Common myeloid progenitor, CD34-positive (primary cell): Measurements from ENCODE around the gene AIMP1.

Experiments
- CTCF ChIA-PET: fragments of 350-600 bp; sonication (Branson Sonifier 250); formaldehyde crosslinking; loops from one replicate; lab custom pipeline; 2021; ENCODE audit warnings: antibody characterized with exemption; lab: Charles Lee
- POLR2A ChIA-PET: fragments of 350-600 bp; sonication (Branson Sonifier 250); formaldehyde crosslinking; loops from one replicate; lab custom pipeline; 2021; ENCODE audit warnings: antibody characterized with exemption; lab: Charles Lee
- DNase-seq, 3 donors: peaks; one replicate each; pipeline versions ENCODE4 v3.0.0 to v3.0.0-alpha.2; 2013
- H3K27ac ChIP-seq, 2 experiments: 1 replicate in 1 of 2; 2 replicates in 1 of 2; pipeline ENCODE4 v1.7.0; 2013; ENCODE audit warnings: inconsistent platforms in 2 of 2, low read length in 2 of 2, mild to moderate bottlenecking in 2 of 2, low read depth in 1 of 2, moderate library complexity in 1 of 2; ENCODE audit not compliant: severe bottlenecking in 2 of 2, insufficient read depth in 1 of 2, poor library complexity in 1 of 2
- H3K27me3 ChIP-seq, 5 experiments: replicated peaks in 2 of 5; 1 replicate in 3 of 5; 2 replicates in 2 of 5; pipeline versions ENCODE4 v1.6.1 to v1.7.0; 2013; ENCODE audit warnings: low read length in 4 of 5, mild to moderate bottlenecking in 2 of 5, moderate library complexity in 2 of 5, inconsistent platforms in 1 of 5; ENCODE audit not compliant: insufficient read depth in 5 of 5, control insufficient read depth in 4 of 5
- H3K36me3 ChIP-seq, 4 experiments: 1 replicate in 2 of 4; 2 replicates in 2 of 4; pipeline versions ENCODE4 v1.6.1 to v1.7.0; 2013; ENCODE audit warnings: low read length in 3 of 4, control low read depth in 1 of 4, mild to moderate bottlenecking in 1 of 4; ENCODE audit not compliant: control insufficient read depth in 4 of 4, insufficient read depth in 4 of 4
- H3K4me1 ChIP-seq, 4 experiments: 1 replicate in 3 of 4; 2 replicates in 1 of 4; pipeline versions ENCODE4 v1.6.1 to v1.7.1; 2013; ENCODE audit warnings: low read length in 3 of 4, mild to moderate bottlenecking in 3 of 4, control low read depth in 1 of 4, inconsistent platforms in 1 of 4, moderate library complexity in 1 of 4; ENCODE audit not compliant: control insufficient read depth in 4 of 4, insufficient read depth in 4 of 4; ENCODE audit errors: control extremely low read depth in 1 of 4
- H3K4me3 ChIP-seq, 7 experiments: 1 replicate in 4 of 7; 2 replicates in 3 of 7; pipeline versions ENCODE4 v1.5.1 to v1.7.0; 2013; ENCODE audit warnings: mild to moderate bottlenecking in 7 of 7, low read length in 6 of 7, moderate library complexity in 6 of 7, inconsistent platforms in 2 of 7, low read depth in 2 of 7, control low read depth in 1 of 7; ENCODE audit not compliant: insufficient read depth in 4 of 7, control insufficient read depth in 1 of 7; ENCODE audit errors: extremely low read depth in 1 of 7
- H3K9me3 ChIP-seq, 5 experiments: 1 replicate in 4 of 5; 2 replicates in 1 of 5; pipeline versions ENCODE4 v1.6.1 to v1.7.1; 2013; ENCODE audit warnings: low read length in 4 of 5, mild to moderate bottlenecking in 2 of 5, inconsistent platforms in 1 of 5, low read depth in 1 of 5, moderate library complexity in 1 of 5; ENCODE audit not compliant: control insufficient read depth in 4 of 5, insufficient read depth in 2 of 5; ENCODE audit errors: control extremely low read depth in 1 of 5
- WGBS: methylation state at CpG from one replicate; pipeline ENCODE4 v1.1.5; 2013; ENCODE audit not compliant: insufficient coverage; 5-methylcytosine and 5-hydroxymethylcytosine counted together

Gene AIMP1

GRCh38 chr4:106299977-106300376 is 16.4 kb upstream of the AIMP1 start:
- 89% methylated on average over 3 of the region's 4 CpGs for WGBS
- Histone ChIP-seq H3K4me1 (no peaks in the 10 kb centered on the region), H3K27me3 (no peaks in the 10 kb centered on the region), H3K27ac (no peak overlapping the region), H3K9me3 (peaks cover 0 to 2% (median 0%) of the 10 kb centered on the region in 5 experiments), H3K4me3 (no peak overlapping the region), H3K36me3 (peaks cover 9 to 26% (median 14%) of the 10 kb centered on the region in 4 experiments)
- CTCF ChIA-PET: no interaction called here
- POLR2A ChIA-PET: no interaction called here
- no peak for DNase-seq

GRCh38 chr4:106301393-106302061 is 14.8 kb upstream of the AIMP1 start:
- Histone ChIP-seq H3K4me3 (no peak overlapping the region), H3K9me3 (peaks cover 0 to 2% (median 0%) of the 10 kb centered on the region in 5 experiments), H3K4me1 (no peaks in the 10 kb centered on the region), H3K27ac (no peak overlapping the region), H3K27me3 (no peaks in the 10 kb centered on the region), H3K36me3 (peaks cover 3 to 18% (median 11%) of the 10 kb centered on the region in 4 experiments)
- CTCF ChIA-PET: no interaction called here
- POLR2A ChIA-PET: interaction anchor here (0.6 kb wide), 1 partner anchor 15 kb away, joined by 3 read pairs; the partner anchor contains the start of genes AIMP1 and TBCK
- no peak for DNase-seq
- 83% methylated on average over 1 of the region's 2 CpGs for WGBS

- no peak for DNase-seq
- H3K9me3 ChIP-seq: peaks cover 0 to 2% (median 0%) of the 10 kb centered on the region in 5 experiments
- no peaks in the 10 kb centered on the region for H3K27me3 ChIP-seq
- H3K4me1 ChIP-seq: no peaks in the 10 kb centered on the region
- no peak overlapping the region for H3K4me3 ChIP-seq
- CTCF ChIA-PET: no interaction called here
- POLR2A ChIA-PET: no interaction called here
- no CpG with 5 or more reads among the region's 4 CpGs for WGBS
- H3K36me3 ChIP-seq: peaks cover 3 to 23% (median 11%) of the 10 kb centered on the region in 4 experiments
- H3K27ac ChIP-seq: no peak overlapping the region
Measured at GRCh38 chr4:106302062-106302438, 14.3 kb upstream of the AIMP1 start.

GRCh38 chr4:106303548-106304281 is 12.6 kb upstream of the AIMP1 start:
- ChIA-PET CTCF (interaction anchor here (1.5 to 1.7 kb wide), 2 partner anchors 10 to 13 kb away, joined by 4 to 12 read pairs; no protein-coding TSS in a partner anchor), POLR2A (no interaction called here)
- 100% methylated on average over 3 of the region's 3 CpGs for WGBS
- H3K4me1 ChIP-seq: no peaks in the 10 kb centered on the region
- no peak for DNase-seq
- H3K4me3 ChIP-seq: no peak overlapping the region
- H3K27me3 ChIP-seq: no peaks in the 10 kb centered on the region
- peaks cover 0 to 2% (median 0%) of the 10 kb centered on the region in 5 experiments for H3K9me3 ChIP-seq
- H3K36me3 ChIP-seq: peaks cover 8 to 27% (median 10%) of the 10 kb centered on the region in 4 experiments
- H3K27ac ChIP-seq: no peak overlapping the region

GRCh38 chr4:106304632-106305031 is 11.7 kb upstream of the AIMP1 start:
- POLR2A ChIA-PET: no interaction called here
- H3K4me1 ChIP-seq: no peaks in the 10 kb centered on the region
- CTCF ChIA-PET: interaction anchor here (1.5 to 1.7 kb wide), 2 partner anchors 9 to 14 kb away, joined by 4 to 12 read pairs; no protein-coding TSS in a partner anchor
- DNase-seq: no peak
- no peak overlapping the region for H3K27ac ChIP-seq
- peaks cover 0 to 2% (median 0%) of the 10 kb centered on the region in 5 experiments for H3K9me3 ChIP-seq
- no peaks in the 10 kb centered on the region for H3K27me3 ChIP-seq
- no peak overlapping the region for H3K4me3 ChIP-seq
- H3K36me3 ChIP-seq: peaks cover 6 to 27% (median 9%) of the 10 kb centered on the region in 4 experiments

GRCh38 chr4:106305435-106306055 is 10.8 kb upstream of the AIMP1 start:
- Histone ChIP-seq H3K27ac (no peak overlapping the region), H3K36me3 (peaks cover 4 to 19% (median 6%) of the 10 kb centered on the region in 4 experiments), H3K9me3 (no peaks in the 10 kb centered on the region), H3K27me3 (no peaks in the 10 kb centered on the region), H3K4me1 (no peaks in the 10 kb centered on the region), H3K4me3 (no peak overlapping the region)
- no peak for DNase-seq
- WGBS: 92% methylated on average over 4 of the region's 4 CpGs
- ChIA-PET CTCF (interaction anchor here (1.7 kb wide), 1 partner anchor 8 kb away, joined by 12 read pairs; no protein-coding TSS in a partner anchor), POLR2A (no interaction called here)
